Measurements from ENCODE around the gene SIN3B. TPM values are rescaled to one million over a fixed set of nuclear protein-coding genes. Genes with fewer than 3 reads are reported as not detected.

The SIN3B gene
- total RNA-seq, 1 donor from 2014 or later = 17.7 TPM

- Histone ChIP-seq H3K27me3 (ENCODE audit: control insufficient read depth in 3 of 3, insufficient read depth in 3 of 3, low read length in 3 of 3) (no peaks in the 10 kb centered on the region), H3K4me3 (ENCODE audit: low read length in 3 of 3) (no peak overlapping the region), H3K36me3 (ENCODE audit: control insufficient read depth in 3 of 3, insufficient read depth in 3 of 3, low read length in 3 of 3) (no peaks in the 10 kb centered on the region), H3K4me1 (ENCODE audit: control insufficient read depth in 3 of 3, insufficient read depth in 3 of 3, low read length in 3 of 3) (no peaks in the 10 kb centered on the region), H3K9me3 (ENCODE audit: control insufficient read depth in 3 of 3, low read length in 3 of 3) (peaks cover 16 to 28% (median 18%) of the 10 kb centered on the region in 3 donors), H3K27ac (ENCODE audit: low read depth, low read length) (no peak overlapping the region), H3K9ac (ENCODE audit: low read depth in 1 of 3, low read length in 3 of 3) (no peak overlapping the region)
Measured at GRCh38 chr19:16915734-16916133, 86.5 kb downstream of the SIN3B start.

DNA sequence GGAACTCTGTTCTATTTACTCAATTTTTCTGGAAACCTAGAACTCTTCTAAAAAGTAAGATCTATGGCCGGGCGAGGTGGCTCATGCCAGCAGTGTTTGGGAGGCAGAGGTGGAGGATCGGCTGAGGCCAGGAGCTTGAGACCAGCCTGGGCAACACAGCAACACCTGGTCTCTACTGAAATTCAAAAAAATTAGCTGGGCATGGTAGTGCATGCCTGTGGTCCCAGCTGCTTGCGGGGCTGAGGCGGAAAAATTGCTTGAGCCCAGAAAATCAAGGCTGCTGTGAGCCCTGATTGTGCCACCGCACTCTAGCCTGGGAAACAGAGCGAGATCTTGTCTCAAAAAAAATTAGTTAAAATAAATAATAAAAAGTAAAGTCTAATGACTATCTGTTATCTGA is 88.2 kb downstream of the SIN3B start:
- H3K27me3 ChIP-seq (ENCODE audit: control insufficient read depth in 3 of 3, insufficient read depth in 3 of 3, low read length in 3 of 3) = peaks cover 0 to 4% (median 3%) of the 10 kb centered on the region in 3 donors
- H3K36me3 ChIP-seq (ENCODE audit: control insufficient read depth in 3 of 3, insufficient read depth in 3 of 3, low read length in 3 of 3) = no peaks in the 10 kb centered on the region
- no peak overlapping the region for H3K9ac ChIP-seq (ENCODE audit: low read depth in 1 of 3, low read length in 3 of 3)
- H3K4me3 ChIP-seq (ENCODE audit: low read length in 3 of 3) = no peak overlapping the region
- peaks cover 13 to 28% (median 15%) of the 10 kb centered on the region in 3 donors for H3K9me3 ChIP-seq (ENCODE audit: control insufficient read depth in 3 of 3, low read length in 3 of 3)
- H3K27ac ChIP-seq (ENCODE audit: low read depth, low read length) = no peak overlapping the region
- no peaks in the 10 kb centered on the region for H3K4me1 ChIP-seq (ENCODE audit: control insufficient read depth in 3 of 3, insufficient read depth in 3 of 3, low read length in 3 of 3)

- Histone ChIP-seq H3K27me3 (ENCODE audit: control insufficient read depth in 3 of 3, insufficient read depth in 3 of 3, low read length in 3 of 3) (peaks cover 0 to 4% (median 3%) of the 10 kb centered on the region in 3 donors), H3K36me3 (ENCODE audit: control insufficient read depth in 3 of 3, insufficient read depth in 3 of 3, low read length in 3 of 3) (no peaks in the 10 kb centered on the region), H3K9ac (ENCODE audit: low read depth in 1 of 3, low read length in 3 of 3) (no peak overlapping the region), H3K27ac (ENCODE audit: low read depth, low read length) (no peak overlapping the region), H3K4me1 (ENCODE audit: control insufficient read depth in 3 of 3, insufficient read depth in 3 of 3, low read length in 3 of 3) (no peaks in the 10 kb centered on the region), H3K4me3 (ENCODE audit: low read length in 3 of 3) (no peak overlapping the region), H3K9me3 (ENCODE audit: control insufficient read depth in 3 of 3, low read length in 3 of 3) (peaks cover 4 to 13% (median 5%) of the 10 kb centered on the region in 3 donors)
Measured at GRCh38 chr19:16919496-16919895, 90.3 kb downstream of the SIN3B start.

DNA sequence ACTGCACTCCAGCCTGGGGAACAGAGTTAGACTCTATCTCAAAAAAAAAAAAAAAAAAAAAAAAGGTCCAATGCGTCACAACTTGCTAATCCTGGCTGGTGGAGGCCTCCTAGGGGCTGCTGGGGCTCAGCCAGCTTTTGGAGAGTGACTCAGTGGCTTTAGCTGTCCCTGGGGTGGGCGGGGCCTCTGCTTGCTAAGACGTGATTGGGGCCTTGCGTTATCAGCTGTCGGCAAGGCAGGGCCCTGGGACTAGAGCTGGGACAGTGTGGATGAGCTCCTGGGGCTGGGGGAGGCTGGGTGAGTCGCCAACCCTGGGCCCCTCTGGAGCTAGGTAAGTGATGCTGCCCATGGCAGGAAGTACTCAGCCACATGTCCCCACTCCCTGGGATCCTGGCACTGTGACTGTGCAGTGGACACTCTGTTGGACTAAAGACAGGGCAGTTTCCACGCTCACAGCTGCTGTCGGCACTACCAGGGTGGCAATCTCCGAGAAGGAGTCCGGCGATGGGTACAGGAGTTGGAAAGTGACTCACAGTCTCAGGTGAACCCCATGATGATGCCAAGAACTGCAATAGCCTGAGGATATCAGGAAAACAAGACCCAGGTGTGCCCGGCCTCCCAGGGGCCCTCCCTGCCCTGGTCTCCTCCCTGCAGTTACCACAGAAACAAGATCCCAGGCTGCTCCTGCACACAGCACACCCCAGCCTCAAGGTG is 91.8 kb downstream of the SIN3B start:
- peaks cover 4 to 9% (median 5%) of the 10 kb centered on the region in 3 donors for H3K9me3 ChIP-seq (ENCODE audit: control insufficient read depth in 3 of 3, low read length in 3 of 3)
- no peak overlapping the region for H3K27ac ChIP-seq (ENCODE audit: low read depth, low read length)
- H3K27me3 ChIP-seq (ENCODE audit: control insufficient read depth in 3 of 3, insufficient read depth in 3 of 3, low read length in 3 of 3) = peaks cover 0 to 4% (median 3%) of the 10 kb centered on the region in 3 donors
- H3K4me3 ChIP-seq (ENCODE audit: low read length in 3 of 3) = no peak overlapping the region
- H3K9ac ChIP-seq (ENCODE audit: low read depth in 1 of 3, low read length in 3 of 3) = no peak overlapping the region
- H3K36me3 ChIP-seq (ENCODE audit: control insufficient read depth in 3 of 3, insufficient read depth in 3 of 3, low read length in 3 of 3) = no peaks in the 10 kb centered on the region
- no peaks in the 10 kb centered on the region for H3K4me1 ChIP-seq (ENCODE audit: control insufficient read depth in 3 of 3, insufficient read depth in 3 of 3, low read length in 3 of 3)

DNA sequence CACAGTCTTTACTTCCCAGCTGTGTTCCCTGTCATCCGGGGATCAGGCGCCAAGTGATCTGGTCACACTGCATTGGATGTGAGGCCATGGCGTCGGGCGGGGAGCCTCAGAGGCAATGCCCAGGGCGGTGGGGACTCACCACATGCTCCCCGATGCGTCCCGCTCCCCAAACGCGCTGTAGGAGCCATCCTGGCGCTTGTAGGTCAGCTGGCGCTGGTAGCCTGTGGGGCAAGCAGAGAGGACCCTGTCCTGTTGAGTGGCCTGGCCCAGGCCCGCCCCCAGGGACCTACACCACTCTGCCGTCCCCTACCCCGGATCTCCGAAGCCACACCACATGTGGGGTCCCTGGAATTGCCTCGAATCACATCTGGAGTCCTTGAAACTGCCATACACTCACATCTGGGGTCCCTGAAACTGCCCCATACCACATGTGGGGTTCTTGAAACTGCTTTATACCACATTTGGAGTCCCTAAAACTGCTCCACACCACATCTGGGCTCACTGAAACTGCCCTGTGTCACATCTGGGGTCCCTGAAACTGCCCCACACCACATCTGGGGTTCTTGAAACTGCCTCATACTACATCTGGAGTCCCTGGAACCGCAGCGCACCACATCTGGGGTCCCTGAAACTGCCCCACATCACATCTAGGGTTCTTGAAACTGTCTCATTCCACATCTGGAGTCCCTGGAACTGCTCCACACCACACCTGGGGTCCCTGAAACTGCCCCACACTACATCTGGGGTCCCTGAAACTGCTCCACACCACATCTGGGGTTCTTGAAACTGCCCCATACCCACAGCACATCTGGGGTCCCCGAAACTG is 92.8 kb downstream of the SIN3B start:
- Histone ChIP-seq H3K27me3 (ENCODE audit: control insufficient read depth in 3 of 3, insufficient read depth in 3 of 3, low read length in 3 of 3) (peaks cover 0 to 4% (median 3%) of the 10 kb centered on the region in 3 donors), H3K4me3 (ENCODE audit: low read length in 3 of 3) (no peak overlapping the region), H3K9me3 (ENCODE audit: control insufficient read depth in 3 of 3, low read length in 3 of 3) (peaks cover 4 to 7% (median 5%) of the 10 kb centered on the region in 3 donors), H3K27ac (ENCODE audit: low read depth, low read length) (no peak overlapping the region), H3K36me3 (ENCODE audit: control insufficient read depth in 3 of 3, insufficient read depth in 3 of 3, low read length in 3 of 3) (no peaks in the 10 kb centered on the region), H3K9ac (ENCODE audit: low read depth in 1 of 3, low read length in 3 of 3) (no peak overlapping the region), H3K4me1 (ENCODE audit: control insufficient read depth in 3 of 3, insufficient read depth in 3 of 3, low read length in 3 of 3) (no peaks in the 10 kb centered on the region)

DNA sequence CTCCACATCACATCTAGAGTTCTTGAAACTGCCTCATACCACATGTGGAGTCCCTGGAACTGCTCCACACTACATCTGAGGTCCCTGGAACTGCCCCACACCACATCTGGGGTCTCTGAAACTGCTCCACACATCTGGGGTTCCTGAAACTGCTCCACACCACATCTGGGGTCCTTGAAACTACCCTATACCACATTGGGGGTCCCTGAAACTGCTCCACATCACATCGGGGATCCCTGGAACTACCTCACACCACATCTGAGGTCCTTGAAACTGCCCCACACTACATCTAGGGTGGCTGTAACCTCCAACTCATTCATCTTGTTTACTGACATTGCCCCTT is 93.4 kb downstream of the SIN3B start:
- Histone ChIP-seq H3K9me3 (ENCODE audit: control insufficient read depth in 3 of 3, low read length in 3 of 3) (peaks cover 4 to 7% (median 7%) of the 10 kb centered on the region in 3 donors), H3K4me1 (ENCODE audit: control insufficient read depth in 3 of 3, insufficient read depth in 3 of 3, low read length in 3 of 3) (no peaks in the 10 kb centered on the region), H3K27me3 (ENCODE audit: control insufficient read depth in 3 of 3, insufficient read depth in 3 of 3, low read length in 3 of 3) (peaks cover 0 to 4% (median 3%) of the 10 kb centered on the region in 3 donors), H3K4me3 (ENCODE audit: low read length in 3 of 3) (no peak overlapping the region), H3K9ac (ENCODE audit: low read depth in 1 of 3, low read length in 3 of 3) (no peak overlapping the region), H3K27ac (ENCODE audit: low read depth, low read length) (no peak overlapping the region), H3K36me3 (ENCODE audit: control insufficient read depth in 3 of 3, insufficient read depth in 3 of 3, low read length in 3 of 3) (no peaks in the 10 kb centered on the region)

DNA sequence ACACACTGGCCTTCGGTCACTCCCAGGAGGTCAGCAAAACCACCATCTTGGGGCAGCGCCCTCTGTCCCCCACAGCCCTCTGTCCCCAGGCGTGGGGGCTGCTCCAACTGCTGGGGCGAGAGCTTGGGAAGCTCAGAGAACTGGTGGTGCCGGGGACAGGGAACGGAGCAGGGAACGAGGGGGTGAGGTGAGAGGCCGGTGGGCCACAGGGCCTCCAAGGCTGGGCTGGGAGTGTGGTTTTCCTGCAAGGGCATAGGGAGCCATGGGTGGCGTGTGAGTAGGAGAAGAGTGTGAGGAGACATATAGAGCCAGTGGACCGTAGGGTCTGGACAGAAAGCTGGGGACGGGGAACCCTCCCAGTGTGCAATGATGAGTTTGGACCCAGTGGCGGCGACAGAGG is 93.8 kb downstream of the SIN3B start:
- H3K4me1 ChIP-seq (ENCODE audit: control insufficient read depth in 3 of 3, insufficient read depth in 3 of 3, low read length in 3 of 3) = no peaks in the 10 kb centered on the region
- peaks cover 0 to 4% (median 3%) of the 10 kb centered on the region in 3 donors for H3K27me3 ChIP-seq (ENCODE audit: control insufficient read depth in 3 of 3, insufficient read depth in 3 of 3, low read length in 3 of 3)
- H3K9me3 ChIP-seq (ENCODE audit: control insufficient read depth in 3 of 3, low read length in 3 of 3) = peaks cover 4 to 7% (median 7%) of the 10 kb centered on the region in 3 donors
- no peak overlapping the region for H3K27ac ChIP-seq (ENCODE audit: low read depth, low read length)
- no peak overlapping the region for H3K9ac ChIP-seq (ENCODE audit: low read depth in 1 of 3, low read length in 3 of 3)
- H3K36me3 ChIP-seq (ENCODE audit: control insufficient read depth in 3 of 3, insufficient read depth in 3 of 3, low read length in 3 of 3) = no peaks in the 10 kb centered on the region
- no peak overlapping the region for H3K4me3 ChIP-seq (ENCODE audit: low read length in 3 of 3)

- Histone ChIP-seq H3K4me1 (ENCODE audit: control insufficient read depth in 3 of 3, insufficient read depth in 3 of 3, low read length in 3 of 3) (no peaks in the 10 kb centered on the region), H3K4me3 (ENCODE audit: low read length in 3 of 3) (no peak overlapping the region), H3K9ac (ENCODE audit: low read depth in 1 of 3, low read length in 3 of 3) (no peak overlapping the region), H3K36me3 (ENCODE audit: control insufficient read depth in 3 of 3, insufficient read depth in 3 of 3, low read length in 3 of 3) (no peaks in the 10 kb centered on the region), H3K27ac (ENCODE audit: low read depth, low read length) (no peak overlapping the region), H3K9me3 (ENCODE audit: control insufficient read depth in 3 of 3, low read length in 3 of 3) (peaks cover 0 to 9% (median 7%) of the 10 kb centered on the region in 3 donors), H3K27me3 (ENCODE audit: control insufficient read depth in 3 of 3, insufficient read depth in 3 of 3, low read length in 3 of 3) (peaks cover 0 to 3% (median 3%) of the 10 kb centered on the region in 3 donors)
Measured at GRCh38 chr19:16927883-16928282, 98.7 kb downstream of the SIN3B start.

GRCh38 chr19:16928351-16928750 is 99.2 kb downstream of the SIN3B start:
- Histone ChIP-seq H3K36me3 (ENCODE audit: control insufficient read depth in 3 of 3, insufficient read depth in 3 of 3, low read length in 3 of 3) (no peaks in the 10 kb centered on the region), H3K4me1 (ENCODE audit: control insufficient read depth in 3 of 3, insufficient read depth in 3 of 3, low read length in 3 of 3) (no peaks in the 10 kb centered on the region), H3K27me3 (ENCODE audit: control insufficient read depth in 3 of 3, insufficient read depth in 3 of 3, low read length in 3 of 3) (peaks cover 0 to 3% (median 3%) of the 10 kb centered on the region in 3 donors), H3K9ac (ENCODE audit: low read depth in 1 of 3, low read length in 3 of 3) (no peak overlapping the region), H3K9me3 (ENCODE audit: control insufficient read depth in 3 of 3, low read length in 3 of 3) (peaks cover 0 to 9% (median 7%) of the 10 kb centered on the region in 3 donors), H3K4me3 (ENCODE audit: low read length in 3 of 3) (no peak overlapping the region), H3K27ac (ENCODE audit: low read depth, low read length) (no peak overlapping the region)

DNA sequence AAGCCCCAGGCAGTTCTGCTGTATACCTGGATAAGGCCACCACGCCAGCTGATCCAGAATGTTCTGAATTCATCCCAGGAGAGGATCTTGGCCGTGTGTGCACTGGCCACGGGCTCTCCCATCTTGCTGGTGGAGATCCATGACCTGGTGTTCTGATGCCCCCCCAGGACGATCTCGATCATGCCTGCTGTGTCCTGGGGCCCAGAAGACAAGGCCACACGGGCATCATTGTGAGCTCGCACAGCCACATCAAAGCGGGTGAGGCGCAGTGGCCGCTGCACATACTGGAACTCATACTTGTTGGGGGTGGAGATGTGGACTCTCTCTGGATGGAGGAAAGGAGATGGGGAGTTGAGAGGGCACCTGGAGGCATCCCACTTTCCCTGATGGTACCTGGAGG is 99.7 kb downstream of the SIN3B start:
- Histone ChIP-seq H3K36me3 (ENCODE audit: control insufficient read depth in 3 of 3, insufficient read depth in 3 of 3, low read length in 3 of 3) (no peaks in the 10 kb centered on the region), H3K4me3 (ENCODE audit: low read length in 3 of 3) (no peak overlapping the region), H3K9ac (ENCODE audit: low read depth in 1 of 3, low read length in 3 of 3) (no peak overlapping the region), H3K27ac (ENCODE audit: low read depth, low read length) (no peak overlapping the region), H3K27me3 (ENCODE audit: control insufficient read depth in 3 of 3, insufficient read depth in 3 of 3, low read length in 3 of 3) (peaks cover 0 to 3% (median 3%) of the 10 kb centered on the region in 3 donors), H3K4me1 (ENCODE audit: control insufficient read depth in 3 of 3, insufficient read depth in 3 of 3, low read length in 3 of 3) (no peaks in the 10 kb centered on the region), H3K9me3 (ENCODE audit: control insufficient read depth in 3 of 3, low read length in 3 of 3) (peaks cover 4 to 10% (median 9%) of the 10 kb centered on the region in 3 donors)
